OCI-LY3 (cell line): ENCODE results near the gene TRIM29.

ENCODE experiments used
- H2AFZ ChIP-seq: fragments of 200-600, 300-600 bp; shearing (Covaris generic); 2 replicates; pipeline ENCODE4 v1.6.0; 2014; ENCODE audit warnings: antibody characterized with exemption, low read depth, low read length
- H3K27ac ChIP-seq: fragments of 200-600, 300-600 bp; sonication (generic); 2 replicates; pipeline ENCODE4 v1.5.1; 2014; ENCODE audit warnings: mild to moderate bottlenecking, low read length, moderate library complexity, mixed read lengths
- H3K27me3 ChIP-seq: fragments of 200-600, 300-600 bp; sonication (generic); 2 replicates; pipeline ENCODE4 v1.6.1; 2014; ENCODE audit warnings: low read depth, low read length, mixed read lengths
- H3K36me3 ChIP-seq: fragments of 200-600, 300-600 bp; sonication (generic); replicated peaks from 2 replicates; pipeline ENCODE3; 2014; ENCODE audit warnings: low read depth, low read length, mixed read lengths
- H3K4me1 ChIP-seq: fragments of 300-600, 200-600 bp; sonication (generic); 2 replicates; pipeline ENCODE4 v1.6.1; 2014; ENCODE audit warnings: low read length, mixed read lengths
- H3K4me2 ChIP-seq: fragments of 200-600, 300-600 bp; sonication (generic); 2 replicates; pipeline ENCODE4 v1.6.1; 2014; ENCODE audit warnings: low read length, mixed read lengths
- H3K4me3 ChIP-seq: fragments of 300-600, 200-600 bp; sonication (generic); 2 replicates; pipeline ENCODE4 v1.5.1; 2014; ENCODE audit warnings: antibody characterized with exemption, mild to moderate bottlenecking, low read length, moderate library complexity
- H3K79me2 ChIP-seq: fragments of 300-600, 200-600 bp; shearing (Covaris generic); 2 replicates; pipeline ENCODE4 v1.6.1; 2014; ENCODE audit warnings: mild to moderate bottlenecking, low read length, mixed read lengths
- H3K9ac ChIP-seq: fragments of 300-600, 200-600 bp; shearing (Covaris generic); 2 replicates; pipeline ENCODE4 v1.6.0; 2014; ENCODE audit warnings: mild to moderate bottlenecking, low read length, moderate library complexity
- H3K9me3 ChIP-seq: fragments of 200-600, 300-600 bp; shearing (Covaris generic); 2 replicates; pipeline ENCODE4 v1.6.1; 2014; ENCODE audit warnings: low read length, mixed read lengths; ENCODE audit not compliant: insufficient read depth
- H4K20me1 ChIP-seq: fragments of 200-600, 300-600 bp; sonication (generic); 2 replicates; pipeline ENCODE4 v1.6.1; 2016; ENCODE audit warnings: low read length, mixed read lengths; ENCODE audit not compliant: insufficient read depth
- CTCF ChIP-seq: fragments of 200-600, 300-600 bp; sonication (generic); IDR thresholded peaks from 2 replicates; pipeline ENCODE4 v1.5.1; 2014; ENCODE audit warnings: antibody characterized with exemption, low read length, low read depth
- EZH2phosphoT487 ChIP-seq: fragments of 200-600 bp; shearing (Covaris generic); IDR thresholded peaks from 2 replicates; pipeline ENCODE4 v1.6.1; 2018; ENCODE audit warnings: antibody characterized with exemption, mixed run types, low read depth

TRIM29 gene

GRCh38 chr11:120102050-120102863, 35.7 kb downstream of the TRIM29 start:
- H2AFZ ChIP-seq, result no peak overlapping the region
- H3K27me3 ChIP-seq, result peaks cover 50% of the 10 kb centered on the region
- H3K9me3 ChIP-seq, result no peaks in the 10 kb centered on the region
- no peaks in the 10 kb centered on the region for H4K20me1 ChIP-seq
- no peak overlapping the region for H3K4me2 ChIP-seq
- no peak overlapping the region for H3K27ac ChIP-seq
- H3K9ac ChIP-seq, result no peak overlapping the region
- no peaks in the 10 kb centered on the region for H3K79me2 ChIP-seq
- no peaks in the 10 kb centered on the region for H3K4me1 ChIP-seq
- H3K4me3 ChIP-seq, result no peak overlapping the region
- H3K36me3 ChIP-seq, result no peaks in the 10 kb centered on the region
- no peak for TF ChIP-seq EZH2phosphoT487
- TF ChIP-seq CTCF, result no peak

- no peaks in the 10 kb centered on the region for H3K4me1 ChIP-seq
- peaks cover 22% of the 10 kb centered on the region for H3K27me3 ChIP-seq
- H3K4me2 ChIP-seq, result no peak overlapping the region
- H3K9me3 ChIP-seq, result no peaks in the 10 kb centered on the region
- H3K4me3 ChIP-seq, result no peak overlapping the region
- H2AFZ ChIP-seq, result no peak overlapping the region
- no peaks in the 10 kb centered on the region for H3K36me3 ChIP-seq
- H3K9ac ChIP-seq, result no peak overlapping the region
- H4K20me1 ChIP-seq, result no peaks in the 10 kb centered on the region
- no peak overlapping the region for H3K27ac ChIP-seq
- H3K79me2 ChIP-seq, result no peaks in the 10 kb centered on the region
- TF ChIP-seq CTCF (no peak), EZH2phosphoT487 (no peak)
Observed at GRCh38 chr11:120098503-120099020, 39.4 kb downstream of the TRIM29 start.

GRCh38 chr11:120097721-120098385, 40.1 kb downstream of the TRIM29 start:
- Histone ChIP-seq H3K27ac (no peak overlapping the region), H3K4me1 (no peaks in the 10 kb centered on the region), H3K4me3 (no peak overlapping the region), H3K36me3 (no peaks in the 10 kb centered on the region), H3K4me2 (no peak overlapping the region), H3K9me3 (no peaks in the 10 kb centered on the region), H3K27me3 (peaks cover 20% of the 10 kb centered on the region), H4K20me1 (no peaks in the 10 kb centered on the region), H3K9ac (no peak overlapping the region), H3K79me2 (no peaks in the 10 kb centered on the region), H2AFZ (no peak overlapping the region)
- TF ChIP-seq CTCF, result no peak
- no peak for TF ChIP-seq EZH2phosphoT487
